ENCODE results near the gene FGF18. TPM values are rescaled to one million over a fixed set of nuclear protein-coding genes. Genes with fewer than 3 reads are reported as not detected.

The FGF18 gene
- total RNA-seq, 1 experiment from 2014 or later = not detected

DNA sequence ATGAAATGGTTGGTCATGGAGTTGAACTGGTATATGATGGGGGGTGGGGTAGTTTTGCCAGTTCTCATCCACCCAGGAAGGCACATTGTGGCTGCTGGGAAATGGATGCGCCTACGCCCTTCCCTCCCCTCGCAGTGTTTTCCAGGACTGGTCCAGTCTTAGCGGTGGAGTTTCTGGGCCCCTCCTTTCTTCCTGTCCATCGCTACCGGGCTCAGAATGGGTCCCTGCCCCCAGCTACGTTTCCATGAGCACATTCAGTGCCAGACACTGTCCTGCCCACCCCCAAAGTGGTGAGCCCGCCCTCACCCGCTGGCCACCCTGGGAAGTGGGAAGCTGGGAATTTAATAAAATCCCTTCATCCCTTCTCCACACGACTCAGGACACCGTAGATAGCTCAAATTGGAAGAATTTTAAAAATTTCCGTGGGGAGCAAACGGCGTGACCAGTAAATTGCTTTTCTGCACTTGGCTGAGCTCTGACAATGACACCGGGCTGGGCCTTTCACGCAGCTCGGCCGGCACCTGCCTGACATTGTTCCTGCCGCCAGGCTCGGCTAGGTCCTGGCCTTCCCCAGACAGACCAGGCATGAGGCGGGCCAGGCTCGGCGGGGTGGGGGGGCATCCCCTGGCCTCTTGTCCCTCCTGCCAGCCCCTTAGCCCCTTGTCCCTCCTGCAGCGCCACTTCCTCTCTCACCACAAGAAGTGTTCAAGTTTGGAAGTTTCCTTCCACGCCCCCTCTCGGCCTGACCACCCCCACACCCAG, 3.6 kb downstream of the FGF18 start:
- no peak for DNase-seq (ENCODE audit: low spot score)

DNA sequence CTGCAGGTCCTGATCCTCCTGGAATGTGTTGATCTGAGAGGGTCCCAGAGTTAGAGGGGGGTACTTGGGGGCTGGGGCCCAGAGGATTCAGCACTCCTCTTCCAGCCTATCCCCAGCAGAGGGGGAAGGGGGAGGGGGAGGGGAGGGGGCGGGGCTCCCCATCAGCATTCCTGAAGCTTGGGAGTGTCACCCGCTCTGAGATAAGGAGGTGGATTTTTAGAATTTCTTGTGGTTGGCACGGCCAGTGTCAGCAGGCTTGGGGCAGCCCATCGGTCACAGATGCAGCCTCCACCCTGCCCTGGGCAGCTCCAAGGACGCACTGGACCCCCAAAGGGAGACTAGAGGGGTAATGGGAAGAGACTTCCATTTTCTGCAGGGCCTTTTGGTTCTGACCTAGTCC, 5.3 kb downstream of the FGF18 start:
- DNase-seq (ENCODE audit: low spot score) = no peak

DNA sequence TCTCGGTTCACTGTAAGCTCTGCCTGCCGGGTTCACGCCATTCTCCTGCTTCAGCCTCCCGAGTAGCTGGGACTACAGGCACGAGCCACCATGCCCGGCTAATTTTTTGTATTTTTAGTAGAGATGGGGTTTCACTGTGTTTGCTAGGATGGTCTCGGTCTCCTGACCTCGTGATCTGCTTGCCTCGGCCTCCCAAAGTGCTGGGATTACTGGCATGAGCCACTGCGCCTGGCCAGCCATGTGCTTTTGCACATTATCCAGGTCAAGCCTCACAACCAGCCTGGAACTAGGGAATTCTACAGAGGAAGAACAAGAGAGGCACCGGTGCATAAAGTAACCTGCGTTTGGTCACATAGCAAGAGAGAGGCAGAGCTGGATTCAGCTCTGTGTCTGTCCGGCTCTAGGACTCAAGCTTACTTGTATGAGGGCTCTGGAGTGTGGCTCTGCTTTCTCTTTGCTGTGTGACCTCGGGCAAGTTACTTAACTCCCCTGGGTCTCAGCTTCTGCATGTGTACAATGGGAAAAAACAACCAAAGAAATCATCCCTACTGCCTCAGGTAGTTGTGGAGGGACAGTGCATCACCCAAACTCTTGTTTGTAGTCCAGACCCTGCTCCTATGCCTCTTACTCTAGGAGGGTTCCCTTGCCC, 6.3 kb downstream of the FGF18 start:
- DNase-seq (ENCODE audit: low spot score) = no peak

DNA sequence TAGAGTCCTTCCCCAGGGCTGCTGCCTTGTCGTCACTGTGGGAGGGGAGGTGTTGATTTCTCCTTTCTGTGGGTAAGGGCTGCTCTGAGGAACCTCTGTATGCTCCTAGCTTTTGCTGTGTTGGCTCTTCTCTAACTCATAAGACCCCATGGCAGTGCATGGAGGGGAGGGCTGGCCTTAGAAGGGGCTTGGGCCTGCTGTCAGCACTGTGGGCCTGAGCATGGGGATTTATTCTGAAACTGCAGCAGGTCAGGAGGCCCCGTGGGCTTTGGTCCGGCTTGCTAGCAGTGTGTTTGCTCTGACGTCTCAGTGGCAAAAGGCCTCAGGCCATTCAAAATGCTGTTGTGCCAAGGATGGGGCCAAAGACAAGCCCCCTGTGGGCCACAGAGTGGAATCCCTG, 6.8 kb downstream of the FGF18 start:
- DNase-seq (ENCODE audit: low spot score) = no peak

DNA sequence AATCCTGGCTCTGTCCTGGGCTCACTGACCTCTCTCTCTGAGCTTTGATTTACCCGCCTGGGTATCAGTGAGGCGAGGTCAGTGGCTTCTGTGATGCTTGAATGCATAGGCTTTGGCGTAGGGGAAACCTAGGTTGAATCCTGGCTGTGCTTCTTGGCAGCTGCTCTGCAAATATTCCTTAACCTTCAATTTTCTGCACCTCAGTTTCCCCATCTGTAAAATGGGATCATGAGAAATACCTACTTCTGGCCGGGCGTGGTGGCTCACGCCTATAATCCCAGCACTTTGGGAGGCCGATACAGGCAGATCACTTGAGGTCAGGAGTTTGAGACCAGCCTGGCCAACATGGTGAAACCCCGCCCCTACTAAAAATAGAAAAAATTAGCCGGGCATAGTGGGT, 7.2 kb downstream of the FGF18 start:
- DNase-seq (ENCODE audit: low spot score) = no peak

DNA sequence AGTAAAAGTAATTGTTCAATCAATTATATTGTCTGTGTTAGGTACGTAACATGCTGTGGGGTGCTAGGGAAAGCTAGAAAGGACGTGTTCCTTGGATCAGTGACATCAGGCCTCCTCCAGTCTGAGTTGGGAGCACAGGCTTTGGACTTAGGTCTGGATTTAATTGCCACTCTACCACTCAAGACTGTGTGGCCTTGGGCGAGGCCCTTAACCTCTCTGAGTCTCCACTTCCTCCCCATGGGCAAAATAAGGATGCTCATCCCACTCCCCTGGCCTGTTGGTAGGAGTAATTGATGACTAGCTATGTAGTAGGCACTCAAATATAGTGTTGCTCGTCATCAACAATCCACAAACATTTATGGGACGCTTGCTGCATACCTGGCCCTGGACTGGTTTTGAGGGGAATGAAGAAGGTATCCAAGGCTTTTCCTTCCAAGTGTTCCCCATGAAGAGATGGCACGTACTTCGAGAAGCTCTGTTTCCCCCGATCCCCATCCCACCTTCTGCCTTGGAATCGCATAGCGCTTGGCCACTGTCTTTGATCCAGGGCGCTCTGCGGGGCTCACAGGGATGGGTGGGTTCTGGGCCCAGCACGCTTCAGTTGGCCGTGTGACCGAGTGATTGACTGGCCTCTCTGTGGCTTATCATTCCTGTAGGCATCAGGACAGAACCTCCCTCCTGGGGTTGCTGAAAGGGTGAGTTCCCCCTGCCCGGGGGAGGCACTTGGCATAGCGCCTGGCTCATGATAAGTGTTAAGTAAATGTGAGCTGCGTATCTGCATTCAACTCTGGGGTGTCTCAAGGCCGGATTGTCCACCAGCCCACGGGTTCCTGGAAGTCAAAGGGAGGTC, 8.1 kb downstream of the FGF18 start:
- no peak for DNase-seq (ENCODE audit: low spot score)

DNA sequence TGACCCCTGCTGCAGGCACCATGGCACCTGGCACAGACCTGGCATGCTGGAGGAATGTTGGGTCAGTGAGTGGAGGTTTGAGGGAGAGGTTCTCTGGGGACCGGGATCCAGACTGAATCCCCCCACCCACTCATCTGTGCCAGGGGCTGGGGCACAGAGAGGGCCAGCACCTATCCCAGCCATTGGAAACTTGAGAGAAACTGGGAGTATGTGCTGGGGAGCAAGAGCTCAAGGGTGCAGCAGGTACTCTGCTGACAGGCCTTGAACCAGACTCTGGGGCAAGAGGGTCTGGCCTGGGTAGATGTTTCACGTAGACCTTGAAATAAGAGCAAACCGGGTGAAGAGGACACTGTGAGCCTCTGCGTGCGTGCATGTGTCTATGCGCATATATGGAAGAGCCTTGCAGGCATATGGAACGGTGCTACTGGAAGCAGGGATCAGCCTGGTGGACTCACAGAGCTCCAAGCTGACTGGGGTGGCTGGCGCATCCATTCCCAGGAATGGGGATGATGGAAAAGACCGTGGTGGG, 8.8 kb downstream of the FGF18 start:
- DNase-seq (ENCODE audit: low spot score) = no peak

DNA sequence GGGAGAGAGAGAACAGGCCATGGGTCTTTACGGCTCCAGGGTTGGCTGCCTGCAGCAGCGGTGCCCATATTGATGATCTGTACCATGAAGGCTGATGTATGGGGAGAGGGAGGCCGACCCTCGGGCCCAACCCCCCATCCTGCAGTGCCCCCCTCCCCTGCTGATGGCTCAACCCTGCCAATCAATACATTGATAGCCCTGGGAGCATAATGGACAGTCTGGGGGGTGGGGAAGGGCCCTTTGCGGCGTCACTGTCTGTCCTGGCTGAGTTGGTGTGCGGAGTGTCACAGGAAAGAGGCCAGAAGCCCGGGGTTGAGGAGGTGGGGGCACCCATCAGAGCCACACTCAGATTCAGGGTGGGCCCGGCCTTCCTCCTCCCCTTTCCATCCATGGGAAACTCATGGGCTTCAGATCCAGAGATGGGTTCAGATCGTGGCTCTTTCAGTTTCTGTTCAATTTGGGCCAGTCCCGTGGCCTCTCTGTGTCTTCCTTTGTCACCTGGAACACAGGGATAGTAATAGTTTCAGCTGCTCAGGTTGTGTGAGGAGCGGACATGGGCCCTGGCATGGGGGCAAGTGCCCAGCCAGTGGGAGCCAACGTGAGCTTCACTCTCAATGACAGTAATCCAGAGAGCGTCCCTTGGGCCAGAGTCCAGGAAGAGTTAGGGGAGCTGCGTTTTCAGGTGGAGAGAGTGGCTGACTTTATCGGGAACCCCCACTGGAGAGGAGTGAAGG, 9.5 kb downstream of the FGF18 start:
- no peak for DNase-seq (ENCODE audit: low spot score)

DNA sequence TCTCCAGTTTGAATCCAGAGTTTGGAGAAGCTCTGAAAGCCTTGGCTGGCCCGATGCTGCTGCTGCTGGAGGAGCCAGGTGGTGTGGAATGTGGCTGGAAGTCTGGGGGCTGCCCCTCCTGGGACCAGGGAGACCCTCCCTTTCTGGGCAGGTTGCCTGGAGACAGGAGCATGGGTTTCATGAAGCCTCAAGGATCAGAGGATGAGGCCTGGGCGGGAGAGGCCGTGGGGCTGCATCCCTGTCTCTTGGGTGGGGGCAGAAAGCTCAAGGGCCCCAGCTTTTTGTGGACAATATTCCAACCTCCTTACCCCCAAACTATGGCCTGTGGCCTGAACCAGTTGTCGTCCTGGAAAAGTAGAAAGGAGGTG, 10.1 kb downstream of the FGF18 start:
- DNase-seq (ENCODE audit: low spot score) = no peak

DNA sequence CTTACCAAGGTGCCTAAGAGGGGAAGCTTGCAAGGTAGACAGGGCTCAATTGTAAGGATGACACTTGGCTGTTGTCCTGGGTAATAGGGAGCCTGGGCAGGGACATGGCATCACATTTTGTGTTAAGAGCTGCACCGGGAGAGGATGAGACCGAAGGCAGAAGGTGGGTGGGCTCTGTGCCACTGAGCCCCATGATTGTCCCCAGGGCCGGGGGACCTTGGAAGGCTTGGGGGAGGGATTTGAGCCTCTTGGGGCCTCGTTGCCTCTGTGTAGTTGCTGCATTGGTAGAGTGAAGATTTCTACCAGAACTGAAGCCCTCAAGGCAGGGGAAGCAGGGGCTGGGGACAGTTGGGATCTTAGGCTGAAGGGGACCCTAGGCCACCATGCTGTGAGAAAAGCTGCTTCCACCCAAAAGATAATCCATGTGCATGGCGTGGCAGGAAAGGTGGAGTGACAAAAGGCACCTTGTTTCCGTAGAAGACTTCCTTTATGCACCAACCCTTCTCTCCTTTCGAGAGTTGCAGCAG, 11.9 kb downstream of the FGF18 start:
- no peak for DNase-seq (ENCODE audit: low spot score)

DNA sequence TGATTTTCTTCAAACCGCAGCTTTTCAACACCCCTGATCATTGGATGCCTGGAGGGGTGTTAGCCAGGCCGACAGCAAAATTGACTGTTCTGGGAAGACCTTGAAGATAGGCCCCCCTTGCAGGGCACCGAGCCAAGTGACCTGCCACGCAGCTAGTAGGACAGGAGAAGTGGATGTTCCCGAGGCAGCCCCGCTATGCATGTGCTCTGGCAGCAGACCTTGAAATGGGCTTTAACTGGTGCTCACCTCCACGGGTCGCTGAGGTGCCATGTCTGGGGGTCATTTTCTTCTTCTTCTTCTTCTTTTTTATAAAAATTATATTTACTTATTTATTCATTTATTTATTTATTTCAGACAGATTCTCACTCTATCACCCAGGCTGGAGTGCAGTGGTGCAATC, 12.6 kb downstream of the FGF18 start:
- no peak for DNase-seq (ENCODE audit: low spot score)

DNA sequence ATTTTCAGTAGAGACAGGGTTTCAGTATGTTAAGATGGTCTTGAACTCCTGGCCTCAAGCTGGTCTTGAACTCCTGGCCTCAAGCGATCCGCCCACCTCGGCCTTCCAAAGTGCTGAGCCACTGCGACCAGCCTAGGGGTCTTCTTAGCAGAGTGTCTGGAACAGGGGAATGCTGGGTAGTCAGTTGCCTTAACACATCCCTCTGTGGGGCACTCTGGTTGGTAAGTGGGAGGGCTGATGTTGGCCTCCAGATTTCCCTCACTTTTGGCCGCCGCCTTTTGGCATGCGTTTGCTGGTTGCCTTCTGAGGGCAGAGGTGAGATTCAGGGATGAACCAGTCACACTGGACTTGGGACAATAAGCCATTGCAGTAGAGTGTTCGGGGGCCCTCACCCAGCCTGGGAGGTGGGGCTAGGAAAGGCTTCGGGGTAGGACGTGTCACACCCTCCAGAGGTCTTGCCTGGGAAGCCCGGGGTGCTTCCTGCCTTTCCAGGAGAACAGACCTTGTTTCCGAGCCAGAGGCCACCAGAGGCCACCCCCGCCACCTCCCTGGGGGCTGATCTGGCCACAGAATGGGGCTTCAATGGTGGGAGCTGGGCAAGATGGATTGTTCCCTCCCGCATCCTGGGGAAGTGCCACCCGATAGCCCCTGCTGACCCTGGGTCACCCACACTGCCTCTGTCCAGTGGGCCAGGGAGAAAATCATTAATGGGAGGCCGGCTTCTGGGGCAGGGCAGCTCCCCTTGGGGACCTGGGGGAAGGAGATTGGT, 13.3 kb downstream of the FGF18 start:
- no peak for DNase-seq (ENCODE audit: low spot score)

DNA sequence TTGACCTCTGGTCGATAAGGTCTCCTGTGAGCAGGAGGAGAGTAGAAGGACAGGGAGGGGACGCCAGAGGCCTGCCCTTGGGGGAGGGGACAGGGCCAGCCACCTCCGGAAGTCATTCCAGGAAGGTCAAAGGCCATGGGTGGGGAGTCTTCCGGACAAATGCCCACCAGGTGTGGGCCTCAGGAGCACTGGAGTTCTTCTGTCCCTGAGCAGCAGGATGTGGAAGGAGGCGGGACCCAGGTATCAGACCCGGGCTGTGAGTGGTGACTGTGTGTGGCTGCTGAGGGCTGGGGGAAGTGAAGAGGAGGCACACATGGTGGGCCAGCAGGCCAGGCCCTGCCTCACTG, 13.9 kb downstream of the FGF18 start:
- no peak for DNase-seq (ENCODE audit: low spot score)

DNA sequence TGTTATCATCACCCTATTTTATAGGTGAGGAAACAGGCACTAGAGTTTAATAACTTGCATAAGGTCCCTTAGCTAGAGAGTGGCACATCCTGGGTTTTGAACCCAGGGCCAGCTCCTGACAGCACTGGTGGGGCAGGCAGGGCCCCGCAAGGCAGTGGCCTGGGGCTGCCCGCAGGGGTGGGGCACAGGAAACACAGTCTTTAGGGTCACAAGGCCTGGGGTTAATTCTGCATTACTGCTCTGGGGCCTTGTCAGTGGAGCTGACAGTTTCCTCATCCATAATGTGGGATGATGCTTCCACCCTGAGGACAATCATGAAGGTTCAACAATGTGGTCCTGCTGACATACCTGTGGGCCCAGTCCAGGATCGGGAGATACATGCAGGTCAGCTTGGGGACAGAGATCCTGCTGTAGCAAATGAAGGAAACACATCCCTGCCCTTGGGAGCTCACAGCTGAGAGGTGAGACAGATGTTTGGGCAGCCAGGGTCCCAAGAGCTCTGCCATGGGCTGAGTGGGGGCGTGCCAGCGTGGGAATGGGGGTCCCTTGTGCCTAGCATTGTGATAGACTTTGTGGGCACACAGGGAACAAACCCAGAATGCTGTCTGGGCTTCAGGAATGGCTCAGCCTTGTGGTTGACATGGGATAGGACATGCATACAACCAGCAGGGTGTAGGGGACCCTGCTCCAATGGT, 14.7 kb downstream of the FGF18 start:
- DNase-seq (ENCODE audit: low spot score) = no peak

DNA sequence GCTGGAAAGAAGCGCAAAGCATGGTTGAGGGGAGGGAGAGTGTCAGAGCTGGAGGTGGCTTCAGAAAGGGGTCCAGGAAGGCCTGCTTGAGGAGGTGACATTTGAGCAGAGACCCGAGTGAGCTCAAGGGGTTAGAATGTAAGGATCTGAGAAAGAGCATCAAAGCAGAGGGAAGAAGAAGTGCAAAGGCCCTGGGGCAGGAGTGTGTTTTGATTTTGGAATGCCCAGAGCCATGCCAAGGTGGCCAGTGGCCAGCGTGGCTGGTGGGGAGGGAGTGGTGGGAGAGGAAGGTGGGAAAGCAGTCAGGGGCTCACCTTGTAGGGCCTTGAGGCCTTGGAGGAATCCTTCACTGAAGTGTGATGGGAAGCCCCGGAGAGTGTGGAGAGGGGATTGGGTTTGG, 15.4 kb downstream of the FGF18 start:
- DNase-seq (ENCODE audit: low spot score) = no peak

DNA sequence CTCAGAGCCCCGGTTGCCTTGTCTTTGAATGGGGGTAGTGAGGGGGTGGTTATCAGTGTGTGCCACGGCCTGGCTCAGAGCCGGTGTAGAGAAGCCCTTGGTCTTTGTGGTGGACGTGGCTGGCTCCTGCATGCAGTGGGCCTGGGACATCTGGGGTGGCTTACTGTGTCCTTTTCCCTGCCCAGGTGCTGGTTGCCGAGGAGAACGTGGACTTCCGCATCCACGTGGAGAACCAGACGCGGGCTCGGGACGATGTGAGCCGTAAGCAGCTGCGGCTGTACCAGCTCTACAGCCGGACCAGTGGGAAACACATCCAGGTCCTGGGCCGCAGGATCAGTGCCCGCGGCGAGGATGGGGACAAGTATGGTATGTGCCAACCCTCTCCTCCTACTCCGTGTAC, 16.5 kb downstream of the FGF18 start:
- DNase-seq (ENCODE audit: low spot score) = no peak

DNA sequence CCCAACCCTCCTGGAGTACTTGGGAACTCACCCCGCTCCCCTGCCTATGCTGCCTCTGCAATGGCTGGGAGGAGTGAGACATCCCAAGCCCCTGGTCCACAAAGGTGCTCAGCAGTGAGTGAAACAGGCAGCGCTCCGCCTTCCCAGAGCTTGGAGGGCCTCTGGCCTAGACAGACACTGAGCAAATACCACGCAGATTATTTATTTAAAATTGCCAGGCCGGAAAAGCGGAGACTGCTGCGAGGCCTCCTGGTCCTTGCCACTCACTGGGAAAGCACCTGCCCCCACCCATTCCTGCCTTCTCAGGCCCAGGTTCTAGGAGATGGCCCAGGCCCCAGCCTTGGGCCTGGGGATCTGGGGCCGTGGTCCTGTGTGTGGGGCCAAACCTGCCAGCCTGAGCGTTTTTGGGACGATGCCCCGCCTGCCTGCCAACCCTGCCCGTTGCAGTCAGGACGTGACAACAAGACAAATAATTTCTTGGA, 17.4 kb downstream of the FGF18 start:
- DNase-seq (ENCODE audit: low spot score) = no peak

DNA sequence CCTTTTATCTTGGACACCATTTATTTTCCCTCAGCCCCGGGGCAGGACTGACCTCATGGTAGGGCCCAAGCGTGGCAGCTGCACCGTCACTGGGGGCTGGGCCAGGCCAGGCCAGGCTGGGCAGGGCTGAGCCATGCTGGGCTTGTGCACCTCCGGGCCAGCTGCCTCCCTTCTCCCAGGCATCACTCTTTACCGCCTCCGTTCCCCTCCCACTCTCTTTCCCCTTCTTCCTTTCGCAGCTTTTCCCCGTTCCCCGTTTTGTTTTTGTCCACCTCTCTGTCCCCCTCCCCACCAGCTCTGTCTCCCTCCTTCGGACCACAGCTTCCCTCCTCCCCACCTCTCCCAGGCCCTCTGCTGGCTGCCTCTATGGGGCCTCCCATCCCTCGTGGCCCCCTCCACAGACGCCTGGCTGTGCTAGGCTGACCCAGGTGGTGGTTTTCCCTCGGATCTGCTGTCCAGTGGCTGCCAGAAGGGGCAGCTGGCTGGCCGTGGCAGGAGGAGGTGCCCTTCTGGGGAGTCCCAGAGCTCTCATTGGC, 17.9 kb downstream of the FGF18 start:
- DNase-seq (ENCODE audit: low spot score) = no peak

DNA sequence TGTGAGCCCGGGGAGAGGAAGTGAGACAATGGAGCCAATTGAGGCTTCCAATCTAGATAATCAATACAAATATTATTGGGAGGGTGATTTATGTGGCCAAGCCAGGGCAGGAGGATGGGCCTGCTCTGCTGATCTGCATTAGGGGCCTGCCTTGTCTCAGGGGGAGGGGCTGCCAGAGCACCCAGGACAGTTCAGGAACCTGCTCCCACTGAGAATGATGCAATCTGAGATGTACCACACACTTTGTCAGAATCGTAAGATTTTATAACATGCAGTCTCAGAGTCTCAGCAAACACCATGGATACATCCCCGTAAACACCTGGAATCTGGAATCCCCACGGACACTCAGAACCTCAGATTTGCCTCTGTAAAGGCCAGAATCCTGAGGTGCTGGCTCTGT, 19.3 kb downstream of the FGF18 start:
- DNase-seq (ENCODE audit: low spot score) = no peak

DNA sequence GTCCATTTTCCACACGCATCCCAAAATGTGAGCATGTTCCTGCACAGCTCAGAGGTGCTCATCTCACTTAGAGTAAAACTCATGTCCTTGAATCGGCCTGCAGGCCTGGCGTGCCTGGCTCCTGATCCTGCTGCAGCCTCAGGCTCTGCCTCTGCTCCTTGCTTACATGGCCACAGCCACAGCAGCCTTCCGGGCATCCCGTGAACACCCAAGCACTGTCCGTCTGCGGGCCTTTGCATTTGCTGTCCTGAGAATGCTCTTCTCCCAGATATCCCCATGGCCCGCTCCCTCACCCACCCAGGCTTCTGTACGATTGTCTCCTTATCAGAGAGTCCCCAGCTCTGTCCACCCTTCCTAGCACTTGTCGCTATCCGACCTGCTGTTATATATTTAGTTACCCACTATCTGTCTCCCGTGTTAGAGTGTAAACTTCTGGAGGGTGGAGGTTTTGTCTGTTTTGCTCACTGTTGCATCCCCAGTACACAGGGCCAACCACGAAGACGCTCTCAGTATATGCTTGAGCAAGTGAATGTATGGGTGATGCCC, 21.9 kb downstream of the FGF18 start:
- no peak for DNase-seq (ENCODE audit: low spot score)
